ENCODE results near the gene GMNN.

DNA sequence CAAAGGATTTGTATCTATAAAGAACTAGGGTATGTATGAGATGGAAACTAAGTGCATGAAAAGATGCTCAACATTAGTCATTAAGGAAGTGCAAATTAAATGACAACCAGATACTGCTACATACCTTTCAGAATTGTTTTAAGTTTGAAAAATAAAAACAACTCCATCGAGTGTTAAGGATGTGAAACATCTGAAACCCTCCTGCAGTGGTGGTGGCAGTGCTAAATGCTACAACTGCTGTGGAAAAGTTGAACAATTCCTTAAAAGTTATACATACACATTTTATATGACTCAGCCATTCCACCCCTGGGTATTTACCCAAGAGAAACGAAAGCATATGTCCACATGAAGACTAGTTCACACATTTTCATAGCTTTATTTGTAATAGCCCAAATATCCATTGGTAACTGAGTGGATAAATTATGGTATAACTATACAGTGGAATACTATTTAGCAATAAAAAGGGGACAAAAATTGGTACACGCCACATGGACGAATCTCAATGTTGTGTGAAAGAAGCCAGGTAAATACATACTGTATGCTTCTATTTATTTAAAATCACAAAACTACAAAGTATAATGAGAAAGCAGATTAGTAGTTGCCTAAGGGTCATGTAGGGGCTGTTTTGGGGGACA is 13.4 kb downstream of the GMNN start:
- TF ChIP-seq, protein P1, sequence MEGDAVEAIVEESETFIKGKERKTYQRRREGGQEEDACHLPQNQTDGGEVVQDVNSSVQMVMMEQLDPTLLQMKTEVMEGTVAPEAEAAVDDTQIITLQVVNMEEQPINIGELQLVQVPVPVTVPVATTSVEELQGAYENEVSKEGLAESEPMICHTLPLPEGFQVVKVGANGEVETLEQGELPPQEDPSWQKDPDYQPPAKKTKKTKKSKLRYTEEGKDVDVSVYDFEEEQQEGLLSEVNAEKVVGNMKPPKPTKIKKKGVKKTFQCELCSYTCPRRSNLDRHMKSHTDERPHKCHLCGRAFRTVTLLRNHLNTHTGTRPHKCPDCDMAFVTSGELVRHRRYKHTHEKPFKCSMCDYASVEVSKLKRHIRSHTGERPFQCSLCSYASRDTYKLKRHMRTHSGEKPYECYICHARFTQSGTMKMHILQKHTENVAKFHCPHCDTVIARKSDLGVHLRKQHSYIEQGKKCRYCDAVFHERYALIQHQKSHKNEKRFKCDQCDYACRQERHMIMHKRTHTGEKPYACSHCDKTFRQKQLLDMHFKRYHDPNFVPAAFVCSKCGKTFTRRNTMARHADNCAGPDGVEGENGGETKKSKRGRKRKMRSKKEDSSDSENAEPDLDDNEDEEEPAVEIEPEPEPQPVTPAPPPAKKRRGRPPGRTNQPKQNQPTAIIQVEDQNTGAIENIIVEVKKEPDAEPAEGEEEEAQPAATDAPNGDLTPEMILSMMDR (IDR thresholded peaks at IDR 0.05; ENCODE audit: low read depth, low read length), result no peak
- TF ChIP-seq EZH2phosphoT487 (IDR thresholded peaks at IDR 0.05; ENCODE audit: low read depth), result no peak

Data from OCI-LY3 (cell line).